NOMO-1 treated with dmso at 0.1 percent for 144 hours (cell line): ENCODE results near the gene FYN.
"Not testable (repeated sequence)": the region's sequence is repeated elsewhere in the genome, so short reads cannot be mapped to it uniquely, and the experiment has no call there.

ENCODE experiments used
- DNase-seq: peaks from one replicate; lab custom pipeline; 2025; ENCODE audit not compliant: unreplicated experiment; lab: John Stamatoyannopoulos, UW

FYN gene

GRCh38 chr6:111792914-111793700, 80.1 kb downstream of the FYN start:
- no peak for DNase-seq

GRCh38 chr6:111792241-111792640, 81.0 kb downstream of the FYN start:
- no peak for DNase-seq

GRCh38 chr6:111791415-111791814, 81.8 kb downstream of the FYN start:
- no peak for DNase-seq

- DNase-seq, result no peak
Measured at GRCh38 chr6:111789598-111789997, 83.7 kb downstream of the FYN start.

- no peak for DNase-seq
Measured at GRCh38 chr6:111788379-111789276, 84.6 kb downstream of the FYN start.

- DNase-seq, result not testable (repeated sequence)
Measured at GRCh38 chr6:111786151-111786550, 87.1 kb downstream of the FYN start.

- no peak for DNase-seq
Measured at GRCh38 chr6:111784433-111784832, 88.8 kb downstream of the FYN start.

- DNase-seq, result no peak
Measured at GRCh38 chr6:111782887-111783466, 90.3 kb downstream of the FYN start.

- DNase-seq, result no peak
Measured at GRCh38 chr6:111782192-111782809, 91.0 kb downstream of the FYN start.

- DNase-seq, result no peak
Measured at GRCh38 chr6:111781041-111781708, 92.1 kb downstream of the FYN start.

GRCh38 chr6:111780393-111780792, 92.9 kb downstream of the FYN start:
- no peak for DNase-seq

GRCh38 chr6:111779660-111780059, 93.6 kb downstream of the FYN start:
- DNase-seq, result no peak

- no peak for DNase-seq
Measured at GRCh38 chr6:111779031-111779430, 94.2 kb downstream of the FYN start.

GRCh38 chr6:111777357-111777756, 95.9 kb downstream of the FYN start:
- no peak for DNase-seq

- DNase-seq, result no peak
Measured at GRCh38 chr6:111776236-111777221, 96.7 kb downstream of the FYN start.

- DNase-seq, result no peak
Measured at GRCh38 chr6:111775145-111775922, 97.9 kb downstream of the FYN start.

- no peak for DNase-seq
Measured at GRCh38 chr6:111774346-111774703, 98.9 kb downstream of the FYN start.

- DNase-seq, result no peak
Measured at GRCh38 chr6:111773501-111774345, 99.5 kb downstream of the FYN start.
